Islet of Langerhans (tissue), 1 donor: ENCODE results near the gene CTTN.
"Not testable (repeated sequence)": the region's sequence is repeated elsewhere in the genome, so short reads cannot be mapped to it uniquely, and the experiment has no call there.

ENCODE experiments used
- FAIRE-seq: peaks from one replicate; lab custom pipeline; 2011; peaks lifted over from hg19 to GRCh38; lab: Jason Lieb, UNC

CTTN gene

GRCh38 chr11:70381872-70382861 lies 16.2 kb upstream of the CTTN start:
- FAIRE-seq: no peak

GRCh38 chr11:70383664-70384565 lies 14.4 kb upstream of the CTTN start:
- FAIRE-seq: no peak

- FAIRE-seq: no peak
Observed at GRCh38 chr11:70384566-70385152, 13.7 kb upstream of the CTTN start.

DNA sequence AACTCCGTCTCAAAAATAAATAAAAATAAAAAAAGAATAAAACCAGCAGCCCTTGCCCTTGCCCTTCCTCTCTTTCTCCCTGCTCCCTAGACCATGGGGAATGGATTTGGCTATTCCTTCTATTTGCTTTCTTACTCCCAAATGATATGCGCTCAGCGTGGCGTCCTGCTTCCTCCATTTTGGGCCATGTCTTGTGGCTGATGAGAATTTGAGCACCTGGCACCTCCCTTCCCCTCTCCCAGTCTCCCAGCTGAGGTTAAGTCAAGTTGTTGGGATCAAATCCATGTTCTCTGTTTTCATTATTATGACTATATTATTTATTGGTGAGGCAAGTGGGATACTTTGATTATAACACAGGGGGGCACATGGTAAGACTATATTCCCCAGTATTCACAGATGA lies 10.8 kb upstream of the CTTN start:
- FAIRE-seq: no peak

- FAIRE-seq: no peak
Observed at GRCh38 chr11:70389201-70389600, 9.1 kb upstream of the CTTN start.

DNA sequence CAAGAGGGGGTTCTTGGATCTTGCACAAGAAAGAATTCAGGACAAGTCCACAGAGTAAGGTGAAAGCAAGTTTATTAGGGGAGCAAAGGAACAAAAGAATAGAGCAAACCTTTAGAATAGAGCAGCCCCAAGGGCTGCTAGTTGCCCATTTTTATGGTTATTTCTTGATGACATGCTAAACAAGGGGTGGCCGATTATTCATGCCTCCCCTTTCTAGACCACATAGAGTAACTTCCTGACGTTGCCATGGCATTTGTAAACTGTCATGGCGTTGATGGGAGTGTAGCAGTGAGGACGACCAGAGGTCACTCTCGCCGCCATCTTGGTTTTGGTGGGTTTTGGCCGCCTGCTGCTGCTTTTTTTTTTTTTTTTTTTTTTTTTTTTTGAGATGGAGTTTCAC lies 7.4 kb upstream of the CTTN start:
- not testable (repeated sequence) for FAIRE-seq

DNA sequence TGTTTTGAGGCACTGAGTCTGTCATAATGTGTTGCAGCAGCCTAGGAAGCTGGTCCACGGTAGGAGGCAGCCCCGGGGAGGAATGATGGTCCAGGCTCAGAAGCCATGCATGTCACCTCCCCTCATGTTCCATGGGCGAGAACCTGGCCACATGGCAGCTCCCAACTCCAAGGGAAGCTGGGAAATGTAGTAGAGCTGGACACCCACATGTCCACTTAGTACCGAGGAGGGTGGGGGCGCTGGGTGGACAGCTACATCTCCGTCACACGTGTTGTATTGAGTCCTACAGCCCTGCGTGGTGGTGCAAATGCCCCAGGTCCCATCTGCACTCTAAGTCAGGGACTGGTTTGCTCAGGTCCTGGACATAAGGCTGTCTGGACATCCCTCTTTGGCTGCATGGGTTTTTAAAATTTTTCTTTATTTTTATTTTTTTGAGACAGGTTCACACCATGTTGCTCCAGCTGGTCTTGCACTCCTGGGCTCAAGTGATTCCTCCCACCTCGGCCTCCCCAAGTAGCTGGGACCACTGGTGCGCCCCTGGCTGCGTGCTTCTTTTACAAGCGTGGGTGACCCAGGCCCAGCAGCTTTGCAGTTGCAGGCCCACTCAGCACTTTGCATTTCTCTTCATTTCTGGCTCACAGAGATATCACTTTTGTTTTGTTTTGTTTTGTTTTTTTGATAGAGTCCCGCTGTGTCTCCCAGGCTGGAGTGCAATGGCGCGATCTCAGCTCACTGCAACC lies 3.9 kb upstream of the CTTN start:
- no peak for FAIRE-seq

GRCh38 chr11:70397336-70397982 lies 870 bp upstream of the CTTN start:
- no peak for FAIRE-seq

DNA sequence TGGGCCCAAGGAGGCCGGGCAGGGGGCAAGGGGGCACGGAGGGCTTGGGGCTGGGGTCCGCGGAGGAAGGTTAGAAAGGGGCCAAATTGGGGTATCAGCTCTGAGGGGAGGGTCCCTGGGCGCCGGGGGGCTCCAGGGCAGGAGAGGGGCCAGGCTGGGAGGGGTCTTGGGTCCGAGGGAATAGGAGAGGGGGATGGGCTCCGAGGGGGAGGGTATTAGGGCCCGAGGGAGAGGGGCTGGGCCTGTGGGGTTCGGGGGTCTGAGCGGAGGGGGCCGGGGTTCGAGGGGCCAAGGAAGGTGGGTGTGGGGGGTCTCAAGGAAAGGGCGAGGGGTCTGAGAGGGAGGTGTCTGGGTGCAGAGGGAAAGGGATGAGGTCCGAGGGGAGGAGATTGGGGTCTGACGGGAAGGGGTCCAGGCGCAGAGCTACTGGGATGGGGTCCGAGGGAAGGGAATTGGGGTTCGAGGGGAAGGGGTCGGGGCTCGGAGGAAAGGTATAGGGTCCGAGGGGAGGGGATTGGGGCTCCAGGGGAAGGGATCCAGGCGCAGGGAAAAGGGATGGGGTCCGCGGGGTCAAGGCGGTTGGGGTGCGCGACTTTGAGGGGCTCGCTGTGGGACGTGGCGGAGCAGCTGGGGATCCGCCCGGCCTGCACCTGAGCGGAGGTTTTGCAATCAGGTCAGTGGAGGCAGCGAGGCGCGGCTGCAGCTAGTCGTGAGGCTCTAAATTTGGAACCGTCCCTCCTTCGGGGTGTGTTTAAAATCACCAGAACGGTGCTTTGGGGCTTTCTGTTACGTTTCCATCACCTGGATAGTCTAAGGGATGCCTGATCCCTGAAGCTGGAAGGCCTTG lies 728 bp downstream of the CTTN start:
- no peak for FAIRE-seq

GRCh38 chr11:70399681-70400112 lies 1.4 kb downstream of the CTTN start:
- FAIRE-seq: no peak

GRCh38 chr11:70400643-70401042 lies 2.3 kb downstream of the CTTN start:
- no peak for FAIRE-seq

DNA sequence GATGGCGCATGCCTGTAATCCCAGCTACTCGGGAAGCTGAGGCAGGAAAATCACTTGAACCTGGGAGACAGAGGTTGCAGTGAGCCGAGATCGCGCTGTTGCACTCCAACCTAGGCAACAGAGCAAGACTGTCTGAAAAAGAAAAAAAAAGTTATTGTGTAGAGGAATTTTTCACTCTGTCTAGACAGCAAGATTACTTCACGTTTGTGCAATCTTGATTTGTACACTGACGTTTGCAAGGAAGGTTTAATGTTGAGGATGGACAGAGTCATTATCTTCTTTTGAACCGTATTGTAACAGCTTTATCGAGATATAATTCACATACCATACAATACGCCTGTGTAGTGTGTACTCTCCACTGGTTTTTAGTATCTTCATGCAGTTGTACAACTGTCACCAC lies 3.7 kb downstream of the CTTN start:
- no peak for FAIRE-seq

DNA sequence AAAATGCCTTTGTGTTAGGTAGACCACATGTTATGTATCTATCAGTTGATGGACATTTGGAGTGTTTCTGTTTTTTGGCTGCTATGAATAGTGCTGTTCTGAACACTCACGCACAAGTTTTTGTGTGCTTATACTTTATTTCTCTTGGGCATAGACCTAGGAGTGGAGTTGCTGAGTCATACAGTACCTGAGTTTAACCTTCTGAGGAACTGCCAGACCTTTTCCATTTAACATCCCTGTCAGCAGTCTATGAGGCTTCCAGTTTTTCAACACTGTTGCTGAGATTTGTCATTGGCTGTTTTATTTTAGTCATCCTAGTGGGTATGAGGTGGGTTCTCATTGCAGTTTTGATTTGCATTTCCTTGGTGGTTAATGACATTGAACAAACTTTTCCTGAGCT lies 4.4 kb downstream of the CTTN start:
- FAIRE-seq: no peak

- no peak for FAIRE-seq
Observed at GRCh38 chr11:70404244-70404643, 5.9 kb downstream of the CTTN start.

- FAIRE-seq: no peak
Observed at GRCh38 chr11:70405679-70406395, 7.5 kb downstream of the CTTN start.

- FAIRE-seq: no peak
Observed at GRCh38 chr11:70407121-70407520, 8.8 kb downstream of the CTTN start.

GRCh38 chr11:70407814-70408213 lies 9.5 kb downstream of the CTTN start:
- FAIRE-seq: no peak

- not testable (repeated sequence) for FAIRE-seq
Observed at GRCh38 chr11:70408326-70408725, 10.0 kb downstream of the CTTN start.

DNA sequence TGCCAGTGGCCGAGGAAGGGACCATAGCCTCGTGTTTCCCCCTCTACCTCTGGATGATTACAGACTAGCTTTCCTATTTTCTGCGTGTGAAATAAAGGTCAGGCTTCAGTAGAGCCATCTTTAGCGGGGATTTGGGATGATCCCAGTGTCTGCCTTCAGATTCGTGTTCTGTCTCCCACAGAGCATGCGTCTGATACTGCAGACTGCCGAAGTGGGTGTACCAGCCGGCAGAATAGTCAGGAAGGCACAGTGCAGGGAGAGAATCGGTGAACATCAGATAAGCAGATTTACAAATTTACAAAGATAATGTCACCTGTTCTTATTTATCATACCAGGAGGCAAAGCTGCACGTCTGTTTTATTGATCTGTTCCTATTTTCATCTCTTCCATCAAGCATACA lies 11.1 kb downstream of the CTTN start:
- FAIRE-seq: no peak

GRCh38 chr11:70409871-70410270 lies 11.5 kb downstream of the CTTN start:
- FAIRE-seq: no peak
